ENCODE data around the gene SPRR5. TPM values are rescaled to one million over a fixed set of nuclear protein-coding genes. Genes with fewer than 3 reads are reported as not detected.

The SPRR5 gene
- total RNA-seq, 1 donor from 2014 or later, result not detected

GRCh38 chr1:152981146-152981871 lies 34.3 kb downstream of the SPRR5 start:
- no peaks in the 10 kb centered on the region for H3K27me3 ChIP-seq
- no peaks in the 10 kb centered on the region for H3K4me1 ChIP-seq
- no peak overlapping the region for H3K4me3 ChIP-seq
- H3K36me3 ChIP-seq, result no peaks in the 10 kb centered on the region
- TF ChIP-seq POLR2AphosphoS5 (IDR thresholded peaks at IDR 0.05; ENCODE audit: insufficient read depth in 1 of 2, low read depth in 1 of 2) (peak in 1 of 2 donors; percentile 11), POLR2A (IDR thresholded peaks at IDR 0.05) (no peak)
- no peak overlapping the region for H3K27ac ChIP-seq
- no peaks in the 10 kb centered on the region for H3K9me3 ChIP-seq
- intact Hi-C loops (cut with DNase I), result no loop called here
- DNase-seq (ENCODE audit: extremely low spot score in 2 of 2), result peak in 1 of 2 donors; percentile 67

DNA sequence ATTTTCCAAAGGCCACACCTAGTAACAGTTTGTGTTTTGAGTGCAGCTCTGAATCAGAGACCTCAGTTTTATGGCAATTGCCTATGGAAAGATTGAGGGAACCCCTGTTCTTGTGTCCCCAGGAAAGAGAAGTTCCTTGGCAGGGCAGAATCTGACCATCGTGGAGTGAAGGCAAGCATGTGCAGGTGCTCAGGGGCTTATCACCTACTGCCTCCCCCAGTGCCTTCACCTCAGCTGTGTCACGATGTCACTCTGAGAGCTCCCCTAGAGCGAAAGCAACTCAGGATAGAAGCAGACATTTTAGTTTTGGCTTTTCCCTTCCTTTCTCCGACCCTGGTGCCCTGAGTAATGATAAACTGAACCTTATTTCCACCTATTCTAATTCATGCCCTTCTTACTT lies 35.1 kb downstream of the SPRR5 start:
- TF ChIP-seq POLR2A (IDR thresholded peaks at IDR 0.05), result no peak
- TF ChIP-seq POLR2AphosphoS5 (IDR thresholded peaks at IDR 0.05; ENCODE audit: insufficient read depth in 1 of 2, low read depth in 1 of 2), result no peak
- TF ChIP-seq, protein P1, sequence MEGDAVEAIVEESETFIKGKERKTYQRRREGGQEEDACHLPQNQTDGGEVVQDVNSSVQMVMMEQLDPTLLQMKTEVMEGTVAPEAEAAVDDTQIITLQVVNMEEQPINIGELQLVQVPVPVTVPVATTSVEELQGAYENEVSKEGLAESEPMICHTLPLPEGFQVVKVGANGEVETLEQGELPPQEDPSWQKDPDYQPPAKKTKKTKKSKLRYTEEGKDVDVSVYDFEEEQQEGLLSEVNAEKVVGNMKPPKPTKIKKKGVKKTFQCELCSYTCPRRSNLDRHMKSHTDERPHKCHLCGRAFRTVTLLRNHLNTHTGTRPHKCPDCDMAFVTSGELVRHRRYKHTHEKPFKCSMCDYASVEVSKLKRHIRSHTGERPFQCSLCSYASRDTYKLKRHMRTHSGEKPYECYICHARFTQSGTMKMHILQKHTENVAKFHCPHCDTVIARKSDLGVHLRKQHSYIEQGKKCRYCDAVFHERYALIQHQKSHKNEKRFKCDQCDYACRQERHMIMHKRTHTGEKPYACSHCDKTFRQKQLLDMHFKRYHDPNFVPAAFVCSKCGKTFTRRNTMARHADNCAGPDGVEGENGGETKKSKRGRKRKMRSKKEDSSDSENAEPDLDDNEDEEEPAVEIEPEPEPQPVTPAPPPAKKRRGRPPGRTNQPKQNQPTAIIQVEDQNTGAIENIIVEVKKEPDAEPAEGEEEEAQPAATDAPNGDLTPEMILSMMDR (IDR thresholded peaks at IDR 0.05), result no peak
- H3K4me1 ChIP-seq, result no peaks in the 10 kb centered on the region
- H3K9me3 ChIP-seq, result no peaks in the 10 kb centered on the region
- intact Hi-C loops (cut with DNase I), result no loop called here
- no peak overlapping the region for H3K4me3 ChIP-seq
- H3K27me3 ChIP-seq, result no peaks in the 10 kb centered on the region
- DNase-seq (ENCODE audit: extremely low spot score in 2 of 2), result peak in 1 of 2 donors; percentile 58
- no peak overlapping the region for H3K27ac ChIP-seq
- H3K36me3 ChIP-seq, result no peaks in the 10 kb centered on the region

DNA sequence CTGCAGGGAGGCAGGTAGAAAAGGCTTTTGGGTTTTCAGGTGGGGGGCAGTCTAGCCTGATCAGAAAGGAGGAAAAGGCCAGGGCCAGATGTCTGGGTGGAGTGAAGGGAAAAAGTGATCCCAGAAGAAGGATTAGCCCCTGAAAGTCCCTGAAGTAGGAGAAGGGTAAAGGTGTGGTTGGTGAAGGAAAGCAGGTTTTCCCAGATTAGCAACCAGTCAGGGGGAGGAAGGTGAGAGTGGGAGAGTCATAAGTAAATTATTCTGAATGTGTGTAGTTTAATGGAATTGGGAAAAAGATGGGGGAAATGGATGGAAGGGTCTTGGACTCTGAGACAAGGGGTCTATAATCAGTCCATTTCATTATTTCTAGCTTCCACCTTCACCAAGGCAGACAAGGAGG lies 36.2 kb downstream of the SPRR5 start:
- Histone ChIP-seq H3K9me3 (no peaks in the 10 kb centered on the region), H3K36me3 (no peaks in the 10 kb centered on the region), H3K4me1 (no peaks in the 10 kb centered on the region), H3K27ac (no peak overlapping the region), H3K27me3 (no peaks in the 10 kb centered on the region), H3K4me3 (no peak overlapping the region)
- no peak for DNase-seq (ENCODE audit: extremely low spot score in 2 of 2)
- no peak for TF ChIP-seq POLR2A (IDR thresholded peaks at IDR 0.05)
- no peak for TF ChIP-seq POLR2AphosphoS5 (IDR thresholded peaks at IDR 0.05; ENCODE audit: insufficient read depth in 1 of 2, low read depth in 1 of 2)
- TF ChIP-seq, protein P1 (IDR thresholded peaks at IDR 0.05), result no peak
- intact Hi-C loops (cut with DNase I), result no loop called here

GRCh38 chr1:152983743-152984142 lies 36.7 kb downstream of the SPRR5 start, which contains the start of gene SPRR1A:
TSS of gene SPRR1A (plus strand) at chr1:152984081. CDS start at chr1:152985231, 1,150 bp downstream.
- no peaks in the 10 kb centered on the region for H3K4me1 ChIP-seq
- intact Hi-C loops (cut with DNase I), result no loop called here
- no peaks in the 10 kb centered on the region for H3K27me3 ChIP-seq
- no peaks in the 10 kb centered on the region for H3K9me3 ChIP-seq
- TF ChIP-seq, protein P1 (IDR thresholded peaks at IDR 0.05), result no peak
- TF ChIP-seq POLR2A (IDR thresholded peaks at IDR 0.05) (no peak), POLR2AphosphoS5 (IDR thresholded peaks at IDR 0.05; ENCODE audit: insufficient read depth in 1 of 2, low read depth in 1 of 2) (peak in 1 of 2 donors; percentile 19)
- no peak within 1 kb of the TSS for H3K27ac ChIP-seq
- peak in 1 of 2 donors; percentile 44 for DNase-seq (ENCODE audit: extremely low spot score in 2 of 2)
- H3K36me3 ChIP-seq, result no peaks in the 10 kb centered on the region
- H3K4me3 ChIP-seq, result peak within 1 kb of the TSS in 1 of 2 donors; percentile 15

DNA sequence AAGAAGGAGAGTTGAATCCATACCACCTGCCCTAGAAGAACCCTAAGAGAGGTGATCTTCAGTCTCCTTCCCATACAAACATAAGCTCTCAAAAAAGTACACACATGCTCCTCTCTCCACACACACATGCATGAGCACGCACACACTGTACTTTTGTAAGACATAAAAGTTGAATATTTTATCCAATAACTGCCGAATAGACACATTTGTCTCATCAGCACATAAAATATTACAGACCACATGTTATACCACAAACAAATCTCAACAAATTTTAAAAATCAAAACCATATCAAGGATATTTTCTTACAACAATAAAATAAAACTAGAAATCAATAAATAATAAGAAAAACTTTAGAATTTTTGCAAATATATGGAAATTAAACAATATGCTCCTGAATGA lies 39.6 kb downstream of the SPRR5 start:
- intact Hi-C loops (cut with DNase I), result no loop called here
- Histone ChIP-seq H3K27ac (no peak overlapping the region), H3K9me3 (no peaks in the 10 kb centered on the region), H3K4me1 (no peaks in the 10 kb centered on the region), H3K27me3 (no peaks in the 10 kb centered on the region), H3K36me3 (no peaks in the 10 kb centered on the region), H3K4me3 (no peak overlapping the region)
- no peak for DNase-seq (ENCODE audit: extremely low spot score in 2 of 2)
- TF ChIP-seq POLR2A (IDR thresholded peaks at IDR 0.05) (no peak), POLR2AphosphoS5 (IDR thresholded peaks at IDR 0.05; ENCODE audit: insufficient read depth in 1 of 2, low read depth in 1 of 2) (no peak)

GRCh38 chr1:152993186-152993585 lies 46.2 kb downstream of the SPRR5 start:
- DNase-seq (ENCODE audit: extremely low spot score in 2 of 2), result no peak
- intact Hi-C loops (cut with DNase I), result no loop called here
- H3K4me1 ChIP-seq, result no peaks in the 10 kb centered on the region
- H3K27ac ChIP-seq, result no peak overlapping the region
- H3K27me3 ChIP-seq, result no peaks in the 10 kb centered on the region
- no peaks in the 10 kb centered on the region for H3K36me3 ChIP-seq
- no peak for TF ChIP-seq POLR2AphosphoS5 (IDR thresholded peaks at IDR 0.05; ENCODE audit: insufficient read depth in 1 of 2, low read depth in 1 of 2)
- TF ChIP-seq, protein P1 (IDR thresholded peaks at IDR 0.05), result no peak
- no peak for TF ChIP-seq POLR2A (IDR thresholded peaks at IDR 0.05)
- no peak overlapping the region for H3K4me3 ChIP-seq
- H3K9me3 ChIP-seq, result no peaks in the 10 kb centered on the region

Measured in vagina (tissue), 2 donors.